ENCODE measurements around the gene ANKDD1B. TPM values are rescaled to one million over a fixed set of nuclear protein-coding genes. Genes with fewer than 3 reads are reported as not detected.
"Not testable (repeated sequence)": the region's sequence is repeated elsewhere in the genome, so short reads cannot be mapped to it uniquely, and the experiment has no call there.

The ANKDD1B gene
- total RNA-seq, 1 experiment from 2014 or later, result 0.52 TPM

- Histone ChIP-seq H4K20me1 (ENCODE audit: insufficient read depth, low read depth, low read length) (no peaks in the 10 kb centered on the region), H3K79me2 (ENCODE audit: low read length) (no peaks in the 10 kb centered on the region), H3K4me1 (ENCODE audit: low read length) (peaks cover 5% of the 10 kb centered on the region), H3K9ac (ENCODE audit: low read length) (peak overlapping the region; percentile 38; the same call in 1 of the 2 replicates), H3K9me2 (replicated peaks; ENCODE audit: insufficient read depth, low read length) (no peaks in the 10 kb centered on the region), H3K27me3 (ENCODE audit: low read length) (no peaks in the 10 kb centered on the region), H2AFZ (ENCODE audit: low read length) (0 out of 2 replicates have a peak overlapping the region, but pooled peaks have one; percentile 40), H3K36me3 (ENCODE audit: insufficient read depth, low read length) (peaks cover 20% of the 10 kb centered on the region), H3K4me2 (ENCODE audit: low read depth, low read length, poor library complexity, severe bottlenecking) (peak overlapping the region; percentile 47), H3K9me3 (ENCODE audit: low read length) (no peaks in the 10 kb centered on the region), H3K4me3 (ENCODE audit: low read length) (no peak overlapping the region), H3K27ac (ENCODE audit: low read length) (peak overlapping the region; percentile 32; the same call in 1 of the 2 replicates)
- DNase-seq, result peak; percentile 85
These were observed 70.0 kb downstream of the ANKDD1B start for GRCh38 chr5:75681125-75681830.

- DNase-seq, result no peak
- Histone ChIP-seq H2AFZ (ENCODE audit: low read length) (no peak overlapping the region), H3K4me1 (ENCODE audit: low read length) (peaks cover 5% of the 10 kb centered on the region), H4K20me1 (ENCODE audit: insufficient read depth, low read depth, low read length) (no peaks in the 10 kb centered on the region), H3K4me2 (ENCODE audit: low read depth, low read length, poor library complexity, severe bottlenecking) (no peak overlapping the region), H3K9ac (ENCODE audit: low read length) (no peak overlapping the region), H3K9me3 (ENCODE audit: low read length) (no peaks in the 10 kb centered on the region), H3K4me3 (ENCODE audit: low read length) (no peak overlapping the region), H3K36me3 (ENCODE audit: insufficient read depth, low read length) (peaks cover 32% of the 10 kb centered on the region; the same call in 1 of the 2 replicates), H3K9me2 (replicated peaks; ENCODE audit: insufficient read depth, low read length) (no peaks in the 10 kb centered on the region), H3K79me2 (ENCODE audit: low read length) (no peaks in the 10 kb centered on the region), H3K27me3 (ENCODE audit: low read length) (no peaks in the 10 kb centered on the region), H3K27ac (ENCODE audit: low read length) (no peak overlapping the region)
These were observed 73.9 kb downstream of the ANKDD1B start for GRCh38 chr5:75685141-75685540.

GRCh38 chr5:75686480-75686879 lies 75.2 kb downstream of the ANKDD1B start:
- Histone ChIP-seq H3K36me3 (ENCODE audit: insufficient read depth, low read length) (peaks cover 39% of the 10 kb centered on the region; the same call in 1 of the 2 replicates), H3K4me2 (ENCODE audit: low read depth, low read length, poor library complexity, severe bottlenecking) (no peak overlapping the region)

GRCh38 chr5:75690669-75691068 lies 79.4 kb downstream of the ANKDD1B start:
- no peak overlapping the region for H3K4me3 ChIP-seq (ENCODE audit: low read length)
- DNase-seq, result no peak
- no peak overlapping the region for H3K4me2 ChIP-seq (ENCODE audit: low read depth, low read length, poor library complexity, severe bottlenecking)
- no peak overlapping the region for H2AFZ ChIP-seq (ENCODE audit: low read length)
- H3K9ac ChIP-seq (ENCODE audit: low read length), result no peak overlapping the region
- peaks cover 7% of the 10 kb centered on the region for H3K79me2 ChIP-seq (ENCODE audit: low read length)
- no peaks in the 10 kb centered on the region for H3K27me3 ChIP-seq (ENCODE audit: low read length)
- no peaks in the 10 kb centered on the region for H3K4me1 ChIP-seq (ENCODE audit: low read length)
- H3K9me2 ChIP-seq (replicated peaks; ENCODE audit: insufficient read depth, low read length), result no peaks in the 10 kb centered on the region
- H4K20me1 ChIP-seq (ENCODE audit: insufficient read depth, low read depth, low read length), result no peaks in the 10 kb centered on the region
- peaks cover 52% of the 10 kb centered on the region; the same call in 1 of the 2 replicates for H3K36me3 ChIP-seq (ENCODE audit: insufficient read depth, low read length)
- no peaks in the 10 kb centered on the region for H3K9me3 ChIP-seq (ENCODE audit: low read length)
- no peak overlapping the region for H3K27ac ChIP-seq (ENCODE audit: low read length)

More at GRCh38 chr5:75686480-75686879, 75.2 kb downstream of the ANKDD1B start:
- Histone ChIP-seq H3K27me3 (ENCODE audit: low read length) (no peaks in the 10 kb centered on the region), H3K9ac (ENCODE audit: low read length) (no peak overlapping the region), H3K4me1 (ENCODE audit: low read length) (no peaks in the 10 kb centered on the region), H3K79me2 (ENCODE audit: low read length) (no peaks in the 10 kb centered on the region), H3K4me3 (ENCODE audit: low read length) (no peak overlapping the region), H3K27ac (ENCODE audit: low read length) (no peak overlapping the region), H2AFZ (ENCODE audit: low read length) (no peak overlapping the region), H4K20me1 (ENCODE audit: insufficient read depth, low read depth, low read length) (no peaks in the 10 kb centered on the region), H3K9me3 (ENCODE audit: low read length) (no peaks in the 10 kb centered on the region), H3K9me2 (replicated peaks; ENCODE audit: insufficient read depth, low read length) (no peaks in the 10 kb centered on the region)
- no peak for DNase-seq

GRCh38 chr5:75694781-75695180 lies 83.5 kb downstream of the ANKDD1B start:
- no peaks in the 10 kb centered on the region for H3K9me3 ChIP-seq (ENCODE audit: low read length)
- no peaks in the 10 kb centered on the region for H3K4me1 ChIP-seq (ENCODE audit: low read length)
- peaks cover 28% of the 10 kb centered on the region; the same call in 1 of the 2 replicates for H3K36me3 ChIP-seq (ENCODE audit: insufficient read depth, low read length)
- no peaks in the 10 kb centered on the region for H3K9me2 ChIP-seq (replicated peaks; ENCODE audit: insufficient read depth, low read length)
- no peak for DNase-seq
- no peaks in the 10 kb centered on the region for H3K27me3 ChIP-seq (ENCODE audit: low read length)
- no peak overlapping the region for H2AFZ ChIP-seq (ENCODE audit: low read length)
- no peak overlapping the region for H3K4me3 ChIP-seq (ENCODE audit: low read length)
- no peak overlapping the region for H3K4me2 ChIP-seq (ENCODE audit: low read depth, low read length, poor library complexity, severe bottlenecking)
- no peak overlapping the region for H3K27ac ChIP-seq (ENCODE audit: low read length)
- H3K9ac ChIP-seq (ENCODE audit: low read length), result no peak overlapping the region
- H3K79me2 ChIP-seq (ENCODE audit: low read length), result peaks cover 7% of the 10 kb centered on the region
- H4K20me1 ChIP-seq (ENCODE audit: insufficient read depth, low read depth, low read length), result no peaks in the 10 kb centered on the region

- H3K27ac ChIP-seq (ENCODE audit: low read length); H3K9ac ChIP-seq (ENCODE audit: low read length); H3K4me2 ChIP-seq (ENCODE audit: low read depth, low read length, poor library complexity, severe bottlenecking): not testable (repeated sequence)
These were observed 84.5 kb downstream of the ANKDD1B start for GRCh38 chr5:75695472-75696351.

GRCh38 chr5:75701856-75702255 lies 90.6 kb downstream of the ANKDD1B start:
- no peaks in the 10 kb centered on the region for H3K9me2 ChIP-seq (replicated peaks; ENCODE audit: insufficient read depth, low read length)
- peaks cover 32% of the 10 kb centered on the region for H3K36me3 ChIP-seq (ENCODE audit: insufficient read depth, low read length)
- peaks cover 16% of the 10 kb centered on the region for H3K79me2 ChIP-seq (ENCODE audit: low read length)
- no peaks in the 10 kb centered on the region for H4K20me1 ChIP-seq (ENCODE audit: insufficient read depth, low read depth, low read length)
- no peak for DNase-seq
- H3K4me2 ChIP-seq (ENCODE audit: low read depth, low read length, poor library complexity, severe bottlenecking), result no peak overlapping the region
- H3K4me1 ChIP-seq (ENCODE audit: low read length), result no peaks in the 10 kb centered on the region
- no peak overlapping the region for H3K4me3 ChIP-seq (ENCODE audit: low read length)
- H2AFZ ChIP-seq (ENCODE audit: low read length), result no peak overlapping the region
- H3K9ac ChIP-seq (ENCODE audit: low read length), result no peak overlapping the region
- H3K9me3 ChIP-seq (ENCODE audit: low read length), result no peaks in the 10 kb centered on the region
- H3K27me3 ChIP-seq (ENCODE audit: low read length), result no peaks in the 10 kb centered on the region
- H3K27ac ChIP-seq (ENCODE audit: low read length), result no peak overlapping the region

More at GRCh38 chr5:75695472-75696351, 84.5 kb downstream of the ANKDD1B start:
- H2AFZ ChIP-seq (ENCODE audit: low read length); H3K79me2 ChIP-seq (ENCODE audit: low read length); H3K4me3 ChIP-seq (ENCODE audit: low read length); H3K27me3 ChIP-seq (ENCODE audit: low read length); H4K20me1 ChIP-seq (ENCODE audit: insufficient read depth, low read depth, low read length); H3K9me3 ChIP-seq (ENCODE audit: low read length); H3K4me1 ChIP-seq (ENCODE audit: low read length); DNase-seq; H3K9me2 ChIP-seq (replicated peaks; ENCODE audit: insufficient read depth, low read length): not testable (repeated sequence)
- peaks cover 19% of the 10 kb centered on the region; the same call in 1 of the 2 replicates for H3K36me3 ChIP-seq (ENCODE audit: insufficient read depth, low read length)

- peaks cover 50% of the 10 kb centered on the region for H3K36me3 ChIP-seq (ENCODE audit: insufficient read depth, low read length)
- no peak overlapping the region for H3K4me3 ChIP-seq (ENCODE audit: low read length)
- no peak overlapping the region for H3K9ac ChIP-seq (ENCODE audit: low read length)
- H3K27ac ChIP-seq (ENCODE audit: low read length), result no peak overlapping the region
- peaks cover 51% of the 10 kb centered on the region for H3K79me2 ChIP-seq (ENCODE audit: low read length)
- DNase-seq, result no peak
- no peaks in the 10 kb centered on the region for H3K9me3 ChIP-seq (ENCODE audit: low read length)
- H3K4me1 ChIP-seq (ENCODE audit: low read length), result no peaks in the 10 kb centered on the region
- no peak overlapping the region for H2AFZ ChIP-seq (ENCODE audit: low read length)
- no peaks in the 10 kb centered on the region for H4K20me1 ChIP-seq (ENCODE audit: insufficient read depth, low read depth, low read length)
- H3K9me2 ChIP-seq (replicated peaks; ENCODE audit: insufficient read depth, low read length), result no peaks in the 10 kb centered on the region
- no peak overlapping the region for H3K4me2 ChIP-seq (ENCODE audit: low read depth, low read length, poor library complexity, severe bottlenecking)
- no peaks in the 10 kb centered on the region for H3K27me3 ChIP-seq (ENCODE audit: low read length)
These were observed 94.8 kb downstream of the ANKDD1B start for GRCh38 chr5:75706016-75706415.

Data from Karpas-422 (cell line).